GM12878 (cell line): ENCODE data around the gene PELI2. TPM values are rescaled to one million over a fixed set of nuclear protein-coding genes. Genes with fewer than 3 reads are reported as not detected.

ENCODE experiments used
- ATAC-seq: fragments of 200-7000 bp; cut with Tn5 transposase; 3 replicates; pipeline ENCODE4 v1.9.1; 2020; ENCODE audit warnings: mild to moderate bottlenecking, moderate library complexity
- BruUV-seq: library from RNA; stranded (reverse); fragments of 400-500 nt; replicated peaks from 2 replicates; lab custom pipeline; 2021; lab: Mats Ljungman, UMichigan
- CTCF ChIA-PET: fragments of 300-600 bp; sonication (Branson Sonifier 250); formaldehyde crosslinking; extraction: SDS; loops from one replicate; lab custom pipeline; 2021; ENCODE audit warnings: inconsistent platforms; lab: Yijun Ruan, JAX
- POLR2A ChIA-PET: fragments of 350-600 bp; formaldehyde crosslinking; extraction: SDS; loops from one replicate; lab custom pipeline; 2021; ENCODE audit warnings: inconsistent platforms; lab: Charles Lee
- RAD21 ChIA-PET: fragments of 300-600 bp; sonication (Branson Sonifier 250); formaldehyde crosslinking; loops from one replicate; lab custom pipeline; 2023; ENCODE audit warnings: antibody characterized with exemption; ENCODE audit not compliant: unreplicated experiment; lab: Charles Lee
- SMC1A ChIA-PET: fragments of 300-600 bp; sonication (Branson Sonifier 250); formaldehyde crosslinking; loops from one replicate; lab custom pipeline; 2023; ENCODE audit not compliant: unreplicated experiment, uncharacterized antibody; lab: Charles Lee
- DNase-seq: peaks from one replicate; pipeline ENCODE4 v3.0.0-alpha.2; 2011; ENCODE audit warnings: low read depth, low spot score
- FAIRE-seq: peaks from 3 replicates; lab custom pipeline; 2011; peaks lifted over from hg19 to GRCh38; lab: Jason Lieb, UNC
- H2AFZ ChIP-seq: 2 replicates; pipeline ENCODE4 v1.6.0; 2011; ENCODE audit warnings: low read depth, low read length, control low read depth; ENCODE audit not compliant: control insufficient read depth
- H3K27ac ChIP-seq: 2 replicates; pipeline ENCODE4 v1.5.1; 2011; ENCODE audit warnings: control low read depth; ENCODE audit not compliant: control insufficient read depth, insufficient read depth
- H3K27me3 ChIP-seq, 2 experiments: replicated peaks in 1 of 2; 2 replicates each; pipeline versions ENCODE4 v1.6.0 to v1.6.1; 2011; ENCODE audit warnings: low read length in 1 of 2; ENCODE audit not compliant: control insufficient read depth in 2 of 2, insufficient read depth in 2 of 2
- H3K36me3 ChIP-seq, 2 experiments: 2 replicates each; pipeline ENCODE4 v1.5.1; 2011; ENCODE audit warnings: low read length in 1 of 2; ENCODE audit not compliant: control insufficient read depth in 2 of 2, insufficient read depth in 2 of 2
- H3K4me1 ChIP-seq: 2 replicates; pipeline ENCODE4 v1.6.1; 2011; ENCODE audit warnings: mild to moderate bottlenecking, low read length, moderate library complexity, mixed read lengths; ENCODE audit not compliant: control insufficient read depth, insufficient read depth
- H3K4me2 ChIP-seq: 2 replicates; pipeline ENCODE4 v1.6.0; 2011; ENCODE audit warnings: control low read depth; ENCODE audit not compliant: control insufficient read depth, insufficient read depth
- H3K4me3 ChIP-seq: fragments of 200-600 bp; sonication (generic); 2 replicates; pipeline ENCODE4 v1.5.1; 2016
- H3K79me2 ChIP-seq: 2 replicates; pipeline ENCODE4 v1.6.0; 2011; ENCODE audit warnings: low read length; ENCODE audit not compliant: control insufficient read depth, insufficient read depth
- H3K9ac ChIP-seq: 2 replicates; pipeline ENCODE4 v1.8.0; 2011; ENCODE audit warnings: low read length, control low read depth, mixed read lengths; ENCODE audit not compliant: control insufficient read depth, insufficient read depth
- H3K9me3 ChIP-seq: replicated peaks from 3 replicates; pipeline ENCODE4 v1.5.1; 2011; ENCODE audit warnings: mild to moderate bottlenecking, low read length; ENCODE audit not compliant: control insufficient read depth, insufficient read depth
- H4K20me1 ChIP-seq: 2 replicates; pipeline ENCODE4 v1.6.0; 2011; ENCODE audit not compliant: control insufficient read depth, insufficient read depth
- ATF3 ChIP-seq: IDR thresholded peaks from 2 replicates; pipeline ENCODE4 v1.6.1; 2011; ENCODE audit warnings: low read depth, mild to moderate bottlenecking, low read length, moderate library complexity, borderline replicate concordance; ENCODE audit errors: extremely low read depth
- CBFB ChIP-seq: IDR thresholded peaks from 2 replicates; pipeline ENCODE4 v1.6.1; 2016; ENCODE audit warnings: antibody characterized with exemption, low read depth
- CEBPB ChIP-seq, 2 experiments: fragments of 150-350 bp in 1 of 2; IDR thresholded peaks; 2 replicates each; pipeline ENCODE4 v1.6.1; 2012 to 2014; ENCODE audit warnings: low read depth in 2 of 2, low read length in 2 of 2, borderline replicate concordance in 1 of 2, inconsistent platforms in 1 of 2
- FOXK2 ChIP-seq: fragments of 450-650 bp; IDR thresholded peaks from 2 replicates; pipeline ENCODE4 v1.6.1; 2017; ENCODE audit warnings: mild to moderate bottlenecking, moderate library complexity
- HDAC6 ChIP-seq: fragments of 200-600 bp; sonication (generic); IDR thresholded peaks from one replicate; pipeline ENCODE4 v1.8.0; 2017; ENCODE audit warnings: antibody characterized with exemption; ENCODE audit not compliant: unreplicated experiment
- JUND ChIP-seq: IDR thresholded peaks from 2 replicates; pipeline ENCODE4 v1.6.1; 2012; ENCODE audit warnings: low read depth, mild to moderate bottlenecking, low read length, improper control_type of control experiment, moderate library complexity
- LARP7 ChIP-seq: fragments of 450-650 bp; IDR thresholded peaks from 2 replicates; pipeline ENCODE4 v1.6.1; 2017; ENCODE audit warnings: mild to moderate bottlenecking
- NR2C2 ChIP-seq: IDR thresholded peaks from 2 replicates; pipeline ENCODE4 v1.6.1; 2011; ENCODE audit warnings: borderline replicate concordance, low read depth; ENCODE audit not compliant: control insufficient read depth, insufficient read length
- PKNOX1 ChIP-seq: fragments of 450-650 bp; IDR thresholded peaks from 2 replicates; pipeline ENCODE4 v1.6.1; 2016; ENCODE audit warnings: mild to moderate bottlenecking
- PML ChIP-seq: IDR thresholded peaks from 2 replicates; pipeline ENCODE4 v1.6.1; 2012; ENCODE audit warnings: low read length, inconsistent platforms
- PRDM15 ChIP-seq: fragments of 450-650 bp; formaldehyde crosslinking; IDR thresholded peaks from 2 replicates; pipeline ENCODE4 v1.4.0; 2020; ENCODE audit warnings: mild to moderate bottlenecking, moderate library complexity
- RAD21 ChIP-seq: IDR thresholded peaks from 2 replicates; pipeline ENCODE4 v1.6.1; 2011; ENCODE audit warnings: mild to moderate bottlenecking, low read depth, low read length, moderate library complexity; ENCODE audit not compliant: insufficient read depth
- RELA ChIP-seq: fragments of 450-650 bp; IDR thresholded peaks from 2 replicates; pipeline ENCODE4 v1.8.0; 2014; ENCODE audit warnings: borderline replicate concordance; ENCODE audit not compliant: partially characterized antibody
- SIX5 ChIP-seq: IDR thresholded peaks from 2 replicates; pipeline ENCODE4 v1.6.1; 2011; ENCODE audit warnings: mild to moderate bottlenecking, low read depth, low read length, moderate library complexity; ENCODE audit not compliant: severe bottlenecking
- SMAD5 ChIP-seq: IDR thresholded peaks from 2 replicates; pipeline ENCODE4 v1.6.1; 2016; ENCODE audit warnings: antibody characterized with exemption, low read depth
- TCF12 ChIP-seq: IDR thresholded peaks from 2 replicates; pipeline ENCODE4 v1.6.1; 2011; ENCODE audit warnings: low read depth, mild to moderate bottlenecking, low read length
- ZBTB11 ChIP-seq: fragments of 450-650 bp; formaldehyde crosslinking; IDR thresholded peaks from 2 replicates; pipeline ENCODE4 v1.5.0; 2022; ENCODE audit warnings: mild to moderate bottlenecking, missing genetic modification characterization
- WGBS: methylation state at CpG from one replicate; pipeline ENCODE4 v1.1.6; 2016; ENCODE audit warnings: low lambda C conversion rate; ENCODE audit not compliant: insufficient replicate concordance, insufficient coverage; ENCODE audit errors: missing lambda C conversion rate; 5-methylcytosine and 5-hydroxymethylcytosine counted together
- in situ Hi-C: fragments of 300-500 bp; cut with MboI; formaldehyde crosslinking; loops from 9 replicates; pipeline ENCODE4 v1.14.3; 2018; ENCODE audit warnings: mixed read lengths
- intact Hi-C: fragments of 100-400 bp; cut with micrococcal nuclease; formaldehyde crosslinking; loops from one replicate; pipeline ENCODE4 v1.14.2; 2022; ENCODE audit not compliant: unreplicated experiment
- polyA plus RNA-seq, 11 experiments: library from polyadenylated mRNA; depleted of rRNA in 4 of 11; unstranded in 6 of 11; stranded (reverse) in 5 of 11; fragments of >200 nt; fragmentation: Nextera tagmentation in 4 of 11; fragmentation: Illumina TruSeq in 1 of 11; extraction: Ambion mirVana in 4 of 11; extraction: Trizol in 1 of 11; gene quantifications; 1 replicate in 1 of 11; 2 replicates in 10 of 11; pipeline versions ENCODE4 v1.2.1 to v1.2.3, GENCODE V29; 2011 to 2016; ENCODE audit warnings: inconsistent platforms in 2 of 11, missing spikeins in 2 of 11, low read depth in 1 of 11
- total RNA-seq, 4 experiments: library from RNA; depleted of rRNA in 3 of 4; stranded (reverse); fragments of >200 nt in 3 of 4; fragmentation: Illumina TruSeq in 1 of 4; extraction: Trizol in 1 of 4; gene quantifications; 2 replicates each; pipeline versions ENCODE4 v1.2.1 to v1.2.3, GENCODE V29; 2013 to 2021

Gene PELI2
- total and polyA plus RNA-seq, 10 of the 15 experiments (the other 5 are each of a cell fraction or from before 2014, with no cell fraction given) = under 0.01 to 0.10 (median 0.01) TPM; not detected in 3

GRCh38 chr14:56145965-56146364, 27.8 kb downstream of the PELI2 start:
- FAIRE-seq (no peak), ATAC-seq (no peak), DNase-seq (no peak)
- no peak overlapping the region for H3K4me2 ChIP-seq
- no peak overlapping the region for H3K4me3 ChIP-seq
- H3K36me3 ChIP-seq = no peaks in the 10 kb centered on the region
- no peak overlapping the region for H3K9ac ChIP-seq
- no peaks in the 10 kb centered on the region for H3K4me1 ChIP-seq
- H4K20me1 ChIP-seq = no peaks in the 10 kb centered on the region
- no peaks in the 10 kb centered on the region for H3K9me3 ChIP-seq
- ChIA-PET SMC1A (no interaction called here), POLR2A (no interaction called here), RAD21 (no interaction called here), CTCF (no interaction called here)
- H3K27ac ChIP-seq = no peak overlapping the region
- H2AFZ ChIP-seq = no peak overlapping the region
- TF ChIP-seq NR2C2 (no peak), CBFB (no peak), RELA (no peak), TCF12 (no peak), CEBPB (IDR thresholded peaks at IDR 0.05; ENCODE audit: borderline replicate concordance in 1 of 2, low read depth in 2 of 2, low read length in 2 of 2) (no peak), JUND (no peak), HDAC6 (no peak), LARP7 (no peak), ZBTB11 (no peak), FOXK2 (no peak), SMAD5 (no peak), PRDM15 (CRISPR knock-in tag) (no peak), SIX5 (no peak), RAD21 (no peak), PKNOX1 (no peak), ATF3 (no peak), PML (no peak)
- H3K27me3 ChIP-seq = no peaks in the 10 kb centered on the region
- no TSS peak for BruUV-seq
- no peaks in the 10 kb centered on the region for H3K79me2 ChIP-seq
- intact Hi-C loops = no loop called here
- in situ Hi-C loops = no loop called here
- WGBS = 15% methylated on average over 3 of the region's 3 CpGs
